ENCODE results near the gene DNASE1L1.

DNA sequence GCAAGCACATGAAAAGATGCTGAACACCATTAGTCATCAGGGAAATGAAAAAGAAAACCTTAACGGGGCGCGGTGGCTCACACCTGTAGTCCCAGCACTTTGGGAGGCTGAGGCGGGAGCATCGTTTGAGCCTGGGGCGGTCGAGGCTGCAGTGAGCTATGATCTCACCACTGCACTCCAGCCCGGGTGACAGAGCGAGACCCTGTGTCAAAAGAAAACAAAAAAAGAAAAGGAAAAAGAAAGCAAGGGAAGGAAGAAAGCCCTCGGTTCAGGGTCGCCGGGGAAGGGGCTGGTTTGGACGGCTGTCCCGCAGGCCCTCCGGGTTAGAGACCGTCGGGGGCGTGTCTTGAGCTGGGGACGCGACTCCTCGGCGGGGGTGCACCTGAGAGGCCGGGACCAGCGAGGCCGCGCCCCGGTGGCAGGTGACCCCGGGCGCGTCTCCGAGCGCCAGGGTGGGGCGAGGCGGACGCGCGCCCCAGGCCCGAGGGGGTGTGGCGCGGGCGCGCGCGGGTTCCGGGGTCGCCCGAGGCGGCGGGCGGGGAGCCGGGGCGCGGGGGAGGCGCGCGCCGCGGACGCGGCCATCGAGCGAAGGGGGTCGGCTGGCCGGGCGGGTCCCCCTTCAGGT, 48.5 kb upstream of the DNASE1L1 start:
- TF ChIP-seq, protein P1, sequence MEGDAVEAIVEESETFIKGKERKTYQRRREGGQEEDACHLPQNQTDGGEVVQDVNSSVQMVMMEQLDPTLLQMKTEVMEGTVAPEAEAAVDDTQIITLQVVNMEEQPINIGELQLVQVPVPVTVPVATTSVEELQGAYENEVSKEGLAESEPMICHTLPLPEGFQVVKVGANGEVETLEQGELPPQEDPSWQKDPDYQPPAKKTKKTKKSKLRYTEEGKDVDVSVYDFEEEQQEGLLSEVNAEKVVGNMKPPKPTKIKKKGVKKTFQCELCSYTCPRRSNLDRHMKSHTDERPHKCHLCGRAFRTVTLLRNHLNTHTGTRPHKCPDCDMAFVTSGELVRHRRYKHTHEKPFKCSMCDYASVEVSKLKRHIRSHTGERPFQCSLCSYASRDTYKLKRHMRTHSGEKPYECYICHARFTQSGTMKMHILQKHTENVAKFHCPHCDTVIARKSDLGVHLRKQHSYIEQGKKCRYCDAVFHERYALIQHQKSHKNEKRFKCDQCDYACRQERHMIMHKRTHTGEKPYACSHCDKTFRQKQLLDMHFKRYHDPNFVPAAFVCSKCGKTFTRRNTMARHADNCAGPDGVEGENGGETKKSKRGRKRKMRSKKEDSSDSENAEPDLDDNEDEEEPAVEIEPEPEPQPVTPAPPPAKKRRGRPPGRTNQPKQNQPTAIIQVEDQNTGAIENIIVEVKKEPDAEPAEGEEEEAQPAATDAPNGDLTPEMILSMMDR (IDR thresholded peaks at IDR 0.05), result no peak
- TF ChIP-seq POLR2A (IDR thresholded peaks at IDR 0.05), result no peak

Measured in prostate gland (tissue), 2 donors.